Activated CD8-positive, alpha-beta memory T cell treated with anti-CD3 and anti-CD28 coated beads for 4 hours (primary cell): ENCODE data around the gene SLC6A5.

Experiments used
- DNase-seq, 2 donors: peaks; one replicate each; pipeline ENCODE4 v3.0.0-alpha.2; 2020; ENCODE audit warnings: low read depth in 2 of 2

Gene SLC6A5

DNA sequence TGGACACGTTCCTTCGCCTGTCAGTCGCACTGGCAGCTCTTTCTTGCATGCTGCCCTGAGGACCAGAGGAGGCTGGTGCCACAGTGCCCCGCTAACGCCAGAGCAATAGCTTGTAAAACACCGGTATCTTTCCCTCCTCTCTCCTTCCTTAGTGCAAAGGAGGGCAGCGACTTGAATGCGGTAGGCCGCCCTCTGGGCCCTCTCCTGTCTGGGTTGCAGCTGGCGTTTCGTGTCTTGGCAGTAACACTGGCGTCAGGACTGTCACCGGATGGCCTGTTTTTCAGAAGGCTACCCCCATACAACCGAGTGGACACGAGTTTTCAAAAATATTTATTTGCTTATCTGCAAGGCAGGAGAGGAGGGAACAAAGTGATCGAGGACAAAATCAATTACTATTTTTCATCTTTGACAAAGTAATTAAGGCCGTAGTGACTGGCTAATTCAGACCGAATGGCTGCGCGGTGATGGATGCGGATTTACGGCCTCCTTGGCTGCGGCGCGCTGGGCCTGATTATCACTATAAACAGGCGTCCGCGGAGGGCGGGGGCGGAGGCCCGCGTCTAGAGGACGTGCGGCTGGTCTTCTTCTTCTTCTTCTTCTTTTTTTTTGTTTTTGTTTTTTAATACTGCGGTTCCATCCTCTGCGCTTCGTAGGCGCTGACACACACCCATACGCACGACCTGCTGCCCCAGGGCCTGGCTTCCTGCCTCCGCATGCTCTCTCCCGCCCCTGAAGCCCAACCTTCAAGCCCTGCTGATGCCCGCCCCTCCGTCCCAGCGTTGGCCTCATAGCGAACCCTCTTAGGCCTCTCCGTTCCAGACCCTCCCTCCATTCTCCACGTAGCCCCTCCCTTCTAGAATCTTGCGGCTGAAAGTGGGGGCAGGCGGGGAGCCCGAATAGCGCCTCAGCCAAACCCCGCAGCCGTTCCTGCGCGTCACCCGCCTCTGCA is 2.9 kb upstream of the SLC6A5 start:
- no peak for DNase-seq

DNA sequence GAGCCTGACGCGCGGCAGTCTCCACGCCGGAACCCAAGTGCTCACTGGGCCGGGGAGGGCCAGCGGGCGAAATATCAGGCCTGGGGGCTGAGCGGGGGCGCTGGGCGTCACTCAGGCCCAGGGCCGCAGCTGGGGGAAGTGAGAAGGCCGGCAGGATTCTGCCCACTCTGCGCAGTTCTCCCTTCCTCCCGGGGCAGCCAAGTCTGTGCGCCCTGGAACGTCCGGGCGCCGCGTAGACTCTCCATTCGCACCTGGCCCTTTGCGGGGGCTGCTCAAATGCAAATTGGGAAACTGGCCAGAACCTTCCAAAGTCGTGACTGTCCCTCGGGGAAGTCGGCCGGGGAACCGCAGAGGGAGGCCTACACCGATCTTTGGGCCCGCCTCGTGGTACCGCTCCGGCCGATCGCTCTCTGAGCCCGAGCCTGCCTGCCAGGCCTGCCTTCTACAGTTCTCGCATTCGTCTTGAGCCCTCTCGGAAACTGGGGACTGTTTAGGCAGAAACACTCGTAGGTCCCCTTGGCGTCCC is 2.2 kb upstream of the SLC6A5 start:
- no peak for DNase-seq

DNA sequence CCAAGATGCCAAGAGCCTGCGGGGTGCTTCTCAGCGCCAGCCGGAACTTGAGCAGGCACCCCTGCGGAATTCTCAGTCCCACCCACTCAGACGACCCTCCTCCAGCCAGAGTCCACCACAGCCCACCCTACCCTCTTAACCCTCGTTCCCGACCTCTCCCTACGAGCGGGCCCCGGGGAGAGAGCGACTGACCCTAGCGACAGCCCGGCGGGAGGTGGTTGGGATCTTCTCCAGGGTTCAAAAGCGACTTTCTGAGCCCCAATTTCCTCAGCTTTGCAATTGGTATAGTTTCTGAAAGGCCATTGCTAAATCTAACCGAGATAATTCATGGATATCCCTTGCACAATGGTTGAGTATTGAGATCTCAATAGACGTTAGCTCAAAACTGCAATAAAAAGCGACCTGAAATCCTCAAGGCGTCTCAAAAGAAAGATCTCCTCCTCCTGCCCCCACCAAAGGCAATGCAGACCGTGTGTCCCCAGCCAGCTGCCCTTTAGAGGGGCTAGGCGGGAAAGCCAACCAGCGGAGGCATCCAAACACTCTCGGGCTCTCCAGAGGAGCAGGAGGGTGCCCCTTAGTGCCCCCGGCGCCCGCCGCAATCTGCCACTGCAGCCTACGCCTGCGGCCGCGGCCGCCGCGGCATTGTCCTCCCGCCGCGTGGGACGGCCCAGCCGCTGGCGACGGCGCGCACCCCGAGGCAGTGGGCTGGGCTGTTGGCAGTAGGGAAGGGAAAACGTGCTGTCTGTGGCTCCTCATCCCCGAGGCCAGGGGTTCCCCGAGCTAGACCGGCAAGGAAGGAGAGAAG is 1.5 kb upstream of the SLC6A5 start:
- no peak for DNase-seq

DNA sequence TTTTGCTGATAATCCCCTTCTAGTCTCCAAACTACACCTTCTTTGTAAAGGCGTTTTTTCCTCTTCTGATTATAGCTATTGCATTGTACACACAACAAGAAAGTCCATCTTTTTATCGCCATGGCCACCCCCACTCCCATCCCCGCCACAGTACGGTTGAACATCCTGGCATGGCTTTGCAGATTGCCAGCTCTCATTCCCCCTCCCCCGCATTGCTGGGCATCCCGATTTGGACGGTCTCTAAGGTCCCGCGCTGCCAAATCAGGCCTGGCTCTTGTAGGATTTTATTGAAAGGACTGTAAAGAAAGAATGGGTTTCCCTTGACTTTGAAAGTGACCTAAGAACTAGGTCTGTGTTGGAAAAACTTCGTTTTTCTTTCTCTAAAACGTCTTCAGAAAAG is 916 bp upstream of the SLC6A5 start:
- DNase-seq, result no peak

DNA sequence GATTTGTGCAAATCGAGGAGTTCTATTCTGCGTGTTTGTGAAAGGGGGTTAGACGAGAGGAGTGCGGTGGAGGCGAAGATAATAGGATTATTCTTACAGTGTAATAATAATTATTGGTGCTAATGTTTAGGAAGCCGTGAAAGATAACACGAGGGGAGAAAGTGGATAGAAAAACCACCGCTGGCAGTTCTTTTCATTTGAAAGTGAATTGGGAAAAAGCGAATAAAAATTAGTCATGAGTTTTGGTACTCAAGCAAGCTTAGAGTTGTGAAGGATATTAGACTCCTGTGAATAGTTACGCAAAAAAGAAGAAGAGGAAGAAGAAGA is 575 bp downstream of the SLC6A5 start:
- DNase-seq, result no peak

DNA sequence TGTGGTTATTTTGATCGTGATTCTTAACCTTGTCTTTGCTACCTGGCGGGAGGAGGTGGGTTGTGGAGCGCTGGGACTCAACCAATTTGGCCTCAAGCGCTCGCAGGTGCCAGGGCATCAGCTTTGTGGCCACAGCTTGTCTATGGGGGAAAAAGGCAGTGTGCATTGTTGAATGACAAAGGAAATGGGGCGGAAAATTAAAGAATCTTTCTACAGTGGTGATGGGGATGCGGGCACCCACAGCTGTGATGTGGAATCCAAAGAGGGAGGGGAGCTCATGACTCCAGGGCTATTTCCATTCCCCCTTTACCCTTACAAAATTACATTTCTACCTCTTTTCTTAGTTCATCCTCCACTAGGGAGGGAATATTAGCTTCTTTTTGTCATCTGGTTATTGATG is 1.1 kb downstream of the SLC6A5 start:
- DNase-seq, result no peak

DNA sequence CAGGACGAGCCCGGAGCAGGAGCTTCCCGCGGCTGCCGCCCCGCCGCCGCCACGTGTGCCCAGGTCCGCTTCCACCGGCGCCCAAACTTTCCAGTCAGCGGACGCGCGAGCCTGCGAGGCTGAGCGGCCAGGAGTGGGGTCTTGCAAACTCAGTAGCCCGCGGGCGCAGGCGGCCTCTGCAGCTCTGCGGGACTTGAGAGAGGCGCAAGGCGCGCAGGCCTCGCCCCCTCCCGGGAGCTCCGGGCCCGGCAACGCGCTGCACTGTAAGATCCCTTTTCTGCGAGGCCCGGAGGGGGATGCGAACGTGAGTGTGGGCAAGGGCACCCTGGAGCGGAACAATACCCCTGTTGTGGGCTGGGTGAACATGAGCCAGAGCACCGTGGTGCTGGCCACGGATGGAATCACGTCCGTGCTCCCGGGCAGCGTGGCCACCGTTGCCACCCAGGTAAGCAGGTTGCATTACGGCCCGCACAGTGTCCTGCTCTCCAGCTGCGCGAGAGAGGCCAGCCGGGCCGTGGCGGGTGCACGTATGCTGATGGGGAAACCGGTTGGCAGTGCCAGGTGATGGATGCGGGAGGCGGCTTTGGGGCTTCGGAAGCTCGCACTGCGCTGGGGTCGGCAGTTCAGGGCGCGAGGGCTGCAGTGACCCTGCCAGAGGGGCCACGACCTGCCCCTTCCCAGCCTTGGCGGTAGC is 2.0 kb downstream of the SLC6A5 start:
- no peak for DNase-seq

DNA sequence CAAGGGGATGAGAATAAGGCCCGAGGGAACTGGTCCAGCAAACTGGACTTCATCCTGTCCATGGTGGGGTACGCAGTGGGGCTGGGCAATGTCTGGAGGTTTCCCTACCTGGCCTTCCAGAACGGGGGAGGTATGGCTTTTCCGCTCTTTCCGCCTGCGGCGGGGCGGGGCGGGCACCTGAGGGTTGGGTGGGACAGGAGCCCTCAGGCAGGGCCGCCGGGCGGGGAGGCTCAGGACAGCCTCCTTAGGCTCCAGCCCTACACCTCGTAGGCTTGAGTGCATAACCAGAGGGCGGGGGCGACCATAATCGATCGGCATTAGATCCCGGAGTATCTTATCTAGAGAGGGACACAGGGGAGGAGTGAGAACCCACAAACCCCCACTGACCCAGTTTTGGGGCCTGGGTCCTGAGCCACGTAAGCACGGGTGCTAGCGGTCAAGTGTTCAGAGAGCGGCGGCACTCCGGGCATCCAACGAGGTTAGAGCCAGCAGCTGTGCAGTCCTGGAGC is 4.9 kb downstream of the SLC6A5 start:
- DNase-seq, result no peak

DNA sequence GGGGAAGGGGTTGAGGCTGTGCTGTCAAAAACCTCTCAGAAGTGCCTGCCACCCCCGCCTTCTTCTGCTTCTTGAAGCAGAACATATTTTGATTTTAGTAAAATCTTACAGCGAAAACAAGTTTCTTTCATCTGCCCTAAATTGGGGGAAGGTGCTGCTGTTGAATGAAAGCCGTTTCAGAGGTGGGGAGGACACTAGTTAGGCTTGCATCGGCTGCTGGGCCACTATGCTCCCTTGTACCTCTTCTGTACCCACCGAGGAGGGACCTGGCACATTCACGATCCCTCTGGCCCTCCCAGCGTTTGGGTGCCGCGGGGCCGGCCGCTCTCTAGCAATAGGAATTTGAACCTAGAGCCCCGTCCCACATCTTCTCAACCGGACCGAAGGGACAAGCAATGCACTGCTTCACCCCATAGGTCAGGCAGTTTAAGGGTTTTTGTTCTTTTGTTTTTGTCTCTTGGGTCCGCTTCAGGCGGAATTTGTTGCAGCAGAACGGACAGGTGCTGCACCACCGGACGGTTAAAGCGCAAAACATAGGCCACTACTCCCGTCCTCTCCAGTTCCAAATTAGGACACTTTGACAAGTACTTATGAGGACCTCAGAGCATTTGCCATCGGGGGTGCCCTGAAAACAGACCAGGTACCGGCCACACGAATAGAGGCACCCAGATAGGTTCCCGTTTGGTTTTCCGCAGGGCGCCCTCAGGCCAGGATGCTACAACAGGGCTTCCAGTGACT is 5.6 kb downstream of the SLC6A5 start:
- DNase-seq, result no peak

DNA sequence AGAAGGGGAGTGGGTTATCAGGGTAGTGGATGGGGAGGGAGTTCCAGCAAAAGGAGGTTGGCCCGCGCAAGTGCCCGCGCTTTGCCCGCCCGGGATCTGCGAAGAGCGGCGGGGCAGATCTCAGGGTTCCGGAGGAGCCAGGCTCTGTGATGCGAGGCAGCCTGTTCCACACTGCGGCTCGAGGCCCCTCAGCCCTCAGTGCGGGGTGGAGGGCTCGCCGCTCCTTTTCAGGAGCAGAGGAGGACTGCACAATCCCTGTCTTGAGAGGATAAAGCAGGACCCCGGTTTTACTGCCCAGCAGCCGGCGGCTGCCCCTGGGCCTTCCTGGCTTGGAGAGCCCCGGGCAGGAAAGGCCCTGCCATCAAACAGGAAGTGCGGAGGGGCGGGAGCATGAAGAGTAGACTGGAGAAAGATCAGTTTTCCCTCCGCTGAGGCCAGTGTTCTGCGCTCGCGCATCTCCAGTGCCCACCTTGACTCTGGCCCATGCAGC is 6.2 kb downstream of the SLC6A5 start:
- DNase-seq, result no peak

DNA sequence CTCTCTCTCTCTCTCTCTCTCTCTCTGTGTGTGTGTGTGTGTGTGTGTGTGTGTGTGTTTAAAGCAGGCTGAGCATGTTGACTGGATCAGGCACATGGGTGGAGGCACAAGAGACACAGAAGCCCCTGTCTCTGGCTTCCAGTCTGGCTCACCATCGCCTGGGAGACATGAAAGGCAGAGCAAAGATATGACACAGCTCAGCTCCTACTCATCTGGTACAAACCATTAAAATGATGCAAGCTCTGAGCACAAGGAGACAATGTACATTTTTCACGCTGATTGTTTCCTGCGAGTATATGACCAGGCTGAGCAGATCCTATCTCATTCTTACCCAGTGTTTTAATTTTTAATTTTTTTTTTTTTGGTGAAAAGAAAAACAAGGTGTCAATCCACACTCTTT is 9.5 kb downstream of the SLC6A5 start:
- DNase-seq, result no peak

DNA sequence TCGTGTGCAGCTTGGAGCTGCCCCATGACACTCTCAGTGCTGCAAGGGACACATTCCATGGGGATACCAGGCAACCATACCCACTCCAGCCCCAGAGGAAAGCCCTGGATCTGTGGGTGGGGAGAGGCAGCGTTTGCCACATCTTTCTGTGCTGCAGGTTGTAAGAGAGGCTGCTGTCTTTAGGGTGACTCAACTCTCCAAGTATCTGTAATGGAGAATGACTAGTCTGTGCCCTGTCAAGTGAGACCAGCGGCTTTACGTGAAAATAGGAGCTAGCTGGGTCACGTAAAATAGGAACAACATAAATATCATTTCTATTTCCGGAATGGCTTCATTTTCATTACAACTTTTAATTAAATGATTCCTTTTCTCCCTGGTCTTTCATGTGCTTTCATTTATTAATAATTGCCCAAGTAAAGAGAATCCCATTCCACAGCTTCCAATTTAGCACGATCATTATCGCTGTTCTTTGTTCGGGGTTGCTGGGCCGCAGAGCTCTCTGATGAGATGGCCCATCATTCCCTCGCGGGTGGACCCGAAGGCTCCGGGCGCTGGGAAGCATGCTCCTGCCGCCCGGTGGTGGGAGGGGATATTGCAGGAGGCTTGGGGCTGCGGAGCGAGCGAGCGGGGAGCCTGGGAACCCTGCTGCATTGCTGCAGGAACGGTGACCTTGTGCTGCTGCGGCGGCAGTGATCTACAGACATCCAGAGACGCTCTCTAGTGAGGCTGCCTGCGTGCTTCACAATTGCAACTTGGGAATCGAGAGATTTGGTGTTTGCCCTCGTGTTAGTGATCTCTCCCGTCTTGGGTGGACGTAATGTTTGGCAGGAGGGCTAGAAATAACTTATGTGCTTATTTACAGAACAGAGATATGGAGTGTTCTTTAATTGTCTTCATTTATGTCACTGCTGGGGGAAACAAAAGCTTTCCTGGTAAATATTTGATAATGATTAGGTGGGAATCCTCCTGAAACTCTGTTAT is 10.6 kb downstream of the SLC6A5 start:
- no peak for DNase-seq

DNA sequence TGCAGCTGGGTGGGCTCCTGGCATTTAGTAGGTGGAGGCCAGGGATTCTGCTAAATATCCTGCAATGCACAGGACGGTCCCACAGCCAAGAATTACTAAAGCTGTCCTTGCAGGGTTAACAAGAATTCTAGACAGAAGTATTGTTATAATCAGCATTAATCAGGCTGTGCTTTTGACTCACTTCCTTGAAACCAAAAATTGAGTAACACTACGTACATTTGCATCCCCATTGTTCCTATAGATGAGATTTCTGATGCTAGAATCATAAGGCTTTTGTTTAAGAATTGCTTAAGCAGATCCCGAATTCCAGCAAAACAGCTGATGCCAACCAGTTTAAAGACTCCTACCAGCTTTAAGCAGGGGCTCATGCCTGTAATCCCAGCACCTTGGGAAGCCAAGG is 11.4 kb downstream of the SLC6A5 start:
- no peak for DNase-seq

DNA sequence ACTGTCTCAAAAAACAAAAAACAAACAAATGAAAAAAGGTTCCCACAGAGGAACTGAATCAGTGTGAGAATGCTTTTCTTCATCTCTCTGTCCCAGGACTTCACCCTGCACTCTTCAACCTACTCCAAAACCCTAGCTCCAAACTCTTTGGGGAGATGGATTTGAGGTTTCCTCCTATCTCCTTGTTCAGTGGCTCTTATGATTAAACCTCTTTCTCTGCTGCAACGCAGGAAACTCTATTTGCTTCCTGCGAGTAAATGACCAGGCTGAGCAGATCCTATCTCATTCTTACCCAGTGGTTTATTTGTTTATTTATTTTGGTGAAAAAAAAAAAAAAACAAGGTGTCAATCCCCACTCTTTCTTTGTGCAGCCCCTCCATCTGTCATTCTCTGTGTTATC is 12.0 kb downstream of the SLC6A5 start:
- DNase-seq, result no peak

DNA sequence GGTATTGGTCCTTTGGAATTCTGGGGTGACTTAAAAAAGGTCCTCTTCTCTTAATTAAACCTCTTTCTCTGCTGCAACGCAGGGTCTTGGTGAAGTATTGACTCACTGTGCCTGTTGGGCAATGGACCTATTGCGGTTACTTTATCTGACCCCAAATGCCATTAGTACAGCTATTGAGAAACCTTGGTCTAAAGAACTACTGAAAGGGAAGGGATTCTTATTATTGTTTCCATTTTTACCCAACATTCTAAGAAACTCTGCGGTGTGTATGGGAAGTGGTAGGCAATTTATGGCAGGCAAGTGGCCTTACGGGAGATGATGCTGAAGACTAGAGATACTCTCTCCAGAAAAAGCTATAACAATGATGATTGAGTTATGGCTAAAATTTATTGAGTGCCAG is 12.5 kb downstream of the SLC6A5 start:
- DNase-seq, result no peak

DNA sequence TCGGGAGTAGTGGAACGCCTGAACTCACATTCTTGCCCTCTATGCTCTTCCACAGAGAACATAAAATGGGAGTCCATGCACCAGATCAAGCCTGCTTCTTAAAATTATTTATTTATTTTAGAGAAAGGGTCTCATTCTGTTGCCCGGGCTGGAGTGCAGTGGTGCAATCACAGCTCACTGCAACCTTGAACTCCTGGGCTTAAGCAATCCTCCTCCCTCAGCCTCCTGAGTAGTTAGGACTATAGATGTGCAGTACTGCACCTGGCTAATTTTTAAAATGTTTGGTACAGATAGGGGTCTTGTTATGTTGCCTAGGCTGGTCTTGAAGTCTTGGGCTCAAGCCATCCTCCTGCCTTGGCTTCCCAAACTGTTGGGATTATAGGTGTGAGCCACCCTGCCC is 13.0 kb downstream of the SLC6A5 start:
- no peak for DNase-seq

DNA sequence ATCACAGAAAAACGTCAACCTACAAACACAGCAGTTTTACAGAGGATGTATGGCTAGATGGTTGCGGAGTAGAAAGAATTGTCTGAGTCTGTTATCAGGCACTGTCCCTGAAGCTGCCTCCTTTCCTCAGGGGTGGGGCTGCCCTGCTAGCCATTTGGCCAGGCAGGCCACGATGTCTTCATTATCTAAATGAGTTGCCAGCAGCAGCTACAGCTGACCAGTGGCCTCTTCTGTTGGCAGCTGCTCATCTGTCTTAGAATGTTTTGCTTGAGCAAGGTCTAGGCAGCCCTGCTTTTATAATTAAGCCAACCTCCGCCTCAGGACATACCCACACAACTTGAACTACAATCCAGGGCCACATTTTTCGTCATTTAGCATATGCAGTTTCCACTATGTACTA is 17.5 kb downstream of the SLC6A5 start:
- no peak for DNase-seq

DNA sequence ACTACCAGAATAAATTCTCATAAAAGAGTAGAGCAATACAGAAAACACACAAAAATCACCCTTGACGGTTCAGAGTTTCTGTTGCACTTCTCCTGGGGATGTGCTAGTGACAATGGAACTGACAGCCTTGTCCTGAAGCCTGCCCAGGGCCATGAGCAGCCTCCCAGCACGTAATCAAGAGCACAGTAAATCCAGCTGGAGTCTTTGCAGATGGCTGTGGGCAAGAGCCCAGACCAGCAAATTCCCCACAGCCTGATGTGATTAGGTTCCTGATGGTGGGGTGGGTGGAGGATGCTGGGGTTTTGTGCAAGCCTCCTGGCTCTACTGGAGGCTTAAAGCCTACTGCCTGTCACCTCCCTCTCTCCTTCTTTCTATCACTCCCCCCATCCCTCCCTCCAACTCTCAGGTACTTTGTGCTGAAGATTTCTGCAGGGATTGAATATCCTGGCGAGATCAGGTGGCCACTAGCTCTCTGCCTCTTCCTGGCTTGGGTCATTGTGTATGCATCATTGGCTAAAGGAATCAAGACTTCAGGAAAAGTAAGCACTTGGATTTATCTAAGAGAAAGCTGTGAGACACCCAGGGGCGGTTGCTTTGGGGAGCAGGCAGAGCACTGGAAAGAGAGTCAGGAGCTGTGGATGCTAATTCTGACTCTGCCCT is 18.1 kb downstream of the SLC6A5 start:
- DNase-seq, result no peak

DNA sequence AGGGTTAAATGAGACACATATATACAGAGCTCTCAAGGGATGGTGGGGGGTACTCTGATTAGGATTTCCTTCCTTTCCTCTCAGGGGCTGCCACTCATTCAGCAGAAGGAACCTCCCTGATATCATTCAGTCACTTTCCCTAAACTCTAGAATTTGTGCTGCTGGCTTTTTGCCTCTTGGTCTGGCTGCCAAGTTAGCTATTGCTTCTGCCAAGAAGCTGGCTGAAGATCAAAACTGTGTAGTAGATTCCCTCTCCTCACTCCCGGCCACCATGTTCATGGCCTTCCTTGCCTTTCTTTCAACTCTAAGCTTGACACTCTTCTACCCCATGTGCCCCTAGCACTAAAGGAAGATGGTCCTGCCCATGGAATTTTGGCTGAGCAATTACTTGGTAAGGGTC is 18.7 kb downstream of the SLC6A5 start:
- DNase-seq, result no peak
